ENCODE results near the gene LPCAT1. TPM values are rescaled to one million over a fixed set of nuclear protein-coding genes. Genes with fewer than 3 reads are reported as not detected.

LPCAT1 gene
- total RNA-seq, 2 donors from 2014 or later: 78.5 to 124 TPM

DNA sequence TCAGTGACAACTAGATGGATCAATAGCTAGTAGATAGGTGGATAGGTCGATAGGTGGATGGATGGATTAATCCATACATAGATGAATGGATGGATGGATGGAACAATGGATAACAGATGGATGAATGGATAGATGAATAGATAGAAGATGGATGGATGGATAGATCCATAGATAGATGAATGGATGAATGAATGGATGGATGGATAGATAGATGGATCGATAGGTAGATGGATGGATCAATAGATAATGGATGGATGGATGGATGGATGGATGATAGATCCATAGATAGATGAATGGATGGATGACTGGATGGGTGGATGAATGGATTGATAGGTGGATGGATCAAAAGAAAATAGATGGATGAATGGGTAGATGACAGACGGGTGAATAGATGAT is 83.7 kb downstream of the LPCAT1 start:
- Histone ChIP-seq H3K27ac (ENCODE audit: low read depth, low read length) (no peak overlapping the region), H3K9ac (ENCODE audit: extremely low read depth, low read length, poor library complexity, severe bottlenecking) (no peak overlapping the region), H3K4me3 (ENCODE audit: low read length) (no peak overlapping the region), H3K4me1 (ENCODE audit: control insufficient read depth, insufficient read depth, low read length) (no peaks in the 10 kb centered on the region), H3K9me3 (ENCODE audit: control insufficient read depth, low read length) (peaks cover 8% of the 10 kb centered on the region), H3K36me3 (ENCODE audit: control insufficient read depth, insufficient read depth, low read length) (no peaks in the 10 kb centered on the region), H3K27me3 (ENCODE audit: control insufficient read depth, insufficient read depth, low read length, poor library complexity, severe bottlenecking) (peaks cover 49% of the 10 kb centered on the region)
- H3K4me1 Mint-ChIP-seq: peaks cover 3% of the 10 kb centered on the region
- WGBS, 2 experiments (ENCODE audit: insufficient coverage in 1 of 2, insufficient read length in 1 of 2): 86 to 90% methylated on average over 3 of the region's 3 CpGs
- H3K4me3 Mint-ChIP-seq: no peak overlapping the region
- H3K27ac Mint-ChIP-seq: no peak overlapping the region
- no peaks in the 10 kb centered on the region for H3K9me3 Mint-ChIP-seq
- H3K36me3 Mint-ChIP-seq (ENCODE audit: low read depth): no peaks in the 10 kb centered on the region
- TF ChIP-seq, protein P1, sequence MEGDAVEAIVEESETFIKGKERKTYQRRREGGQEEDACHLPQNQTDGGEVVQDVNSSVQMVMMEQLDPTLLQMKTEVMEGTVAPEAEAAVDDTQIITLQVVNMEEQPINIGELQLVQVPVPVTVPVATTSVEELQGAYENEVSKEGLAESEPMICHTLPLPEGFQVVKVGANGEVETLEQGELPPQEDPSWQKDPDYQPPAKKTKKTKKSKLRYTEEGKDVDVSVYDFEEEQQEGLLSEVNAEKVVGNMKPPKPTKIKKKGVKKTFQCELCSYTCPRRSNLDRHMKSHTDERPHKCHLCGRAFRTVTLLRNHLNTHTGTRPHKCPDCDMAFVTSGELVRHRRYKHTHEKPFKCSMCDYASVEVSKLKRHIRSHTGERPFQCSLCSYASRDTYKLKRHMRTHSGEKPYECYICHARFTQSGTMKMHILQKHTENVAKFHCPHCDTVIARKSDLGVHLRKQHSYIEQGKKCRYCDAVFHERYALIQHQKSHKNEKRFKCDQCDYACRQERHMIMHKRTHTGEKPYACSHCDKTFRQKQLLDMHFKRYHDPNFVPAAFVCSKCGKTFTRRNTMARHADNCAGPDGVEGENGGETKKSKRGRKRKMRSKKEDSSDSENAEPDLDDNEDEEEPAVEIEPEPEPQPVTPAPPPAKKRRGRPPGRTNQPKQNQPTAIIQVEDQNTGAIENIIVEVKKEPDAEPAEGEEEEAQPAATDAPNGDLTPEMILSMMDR (conservative IDR thresholded peaks at IDR 0.05): no peak
- no peak for DNase-seq
- peaks cover 60% of the 10 kb centered on the region for H3K27me3 Mint-ChIP-seq (ENCODE audit: insufficient read depth)

DNA sequence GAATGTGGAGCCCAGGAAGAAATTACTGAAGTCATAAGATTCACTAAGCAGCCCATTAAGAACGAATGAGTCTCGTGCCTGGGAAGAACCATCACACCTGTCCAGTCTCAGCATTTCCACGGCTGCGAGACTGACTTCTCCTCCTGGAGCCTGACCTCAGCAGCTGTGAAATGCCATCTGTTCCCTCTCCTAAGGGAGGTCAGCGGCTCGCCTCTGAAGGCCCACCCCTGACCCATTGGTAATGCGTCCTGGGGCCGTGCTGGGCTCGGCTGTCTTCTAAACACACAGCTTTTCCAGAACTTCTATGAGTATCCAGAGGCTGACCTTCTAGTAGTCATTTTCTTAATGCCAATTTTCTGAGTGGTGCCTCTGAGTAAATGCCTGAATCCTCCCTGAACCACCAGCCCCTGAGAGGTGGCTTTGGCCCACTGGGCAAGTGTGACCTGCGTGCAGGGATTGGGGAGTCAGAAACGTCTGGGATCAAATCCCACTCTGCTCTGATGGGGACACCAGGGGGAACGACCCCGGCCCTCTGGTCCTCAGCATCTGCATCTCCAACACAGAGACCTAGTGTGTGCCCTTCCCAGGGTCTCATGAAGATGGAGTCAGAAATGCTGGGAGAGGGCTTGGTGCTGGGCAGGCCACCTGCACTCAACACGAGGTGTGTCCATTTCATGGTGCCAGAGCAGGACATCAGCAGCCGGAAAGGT is 84.2 kb downstream of the LPCAT1 start:
- Mint-ChIP-seq H3K4me1 (peaks cover 2% of the 10 kb centered on the region), H3K27me3 (ENCODE audit: insufficient read depth) (peaks cover 57% of the 10 kb centered on the region), H3K9me3 (no peaks in the 10 kb centered on the region), H3K4me3 (no peak overlapping the region), H3K36me3 (ENCODE audit: low read depth) (no peaks in the 10 kb centered on the region), H3K27ac (no peak overlapping the region)
- TF ChIP-seq, protein P1 (conservative IDR thresholded peaks at IDR 0.05): no peak
- H3K27me3 ChIP-seq (ENCODE audit: control insufficient read depth, insufficient read depth, low read length, poor library complexity, severe bottlenecking): peaks cover 44% of the 10 kb centered on the region
- 92 to 93% methylated on average over 13 to 15 of the region's 15 CpGs for WGBS, 2 experiments (ENCODE audit: insufficient coverage in 1 of 2, insufficient read length in 1 of 2)
- no peak overlapping the region for H3K27ac ChIP-seq (ENCODE audit: low read depth, low read length)
- H3K9ac ChIP-seq (ENCODE audit: extremely low read depth, low read length, poor library complexity, severe bottlenecking): no peak overlapping the region
- no peak overlapping the region for H3K4me3 ChIP-seq (ENCODE audit: low read length)
- DNase-seq: peak; percentile 31
- H3K9me3 ChIP-seq (ENCODE audit: control insufficient read depth, low read length): peaks cover 8% of the 10 kb centered on the region
- H3K36me3 ChIP-seq (ENCODE audit: control insufficient read depth, insufficient read depth, low read length): no peaks in the 10 kb centered on the region
- no peaks in the 10 kb centered on the region for H3K4me1 ChIP-seq (ENCODE audit: control insufficient read depth, insufficient read depth, low read length)

DNA sequence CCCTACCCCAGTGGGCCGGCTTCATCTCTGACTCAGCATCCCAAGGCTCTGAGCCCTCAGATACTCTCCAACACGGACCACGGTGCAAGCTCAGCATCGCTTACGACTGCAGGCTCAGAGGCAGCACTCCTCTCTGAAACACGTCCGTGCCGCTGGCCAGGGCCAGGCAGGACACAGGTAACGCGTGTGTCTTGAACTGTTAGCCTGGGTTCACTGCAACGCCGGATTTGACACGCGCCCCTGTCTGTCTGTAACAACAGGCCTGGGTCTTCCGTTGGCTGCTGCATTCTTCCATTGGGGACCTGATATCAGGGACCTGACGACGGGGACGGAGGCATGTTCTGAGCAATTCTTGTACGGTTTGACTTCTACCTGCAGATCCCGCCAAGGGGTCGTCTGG is 84.9 kb downstream of the LPCAT1 start:
- no peaks in the 10 kb centered on the region for H3K4me1 ChIP-seq (ENCODE audit: control insufficient read depth, insufficient read depth, low read length)
- H3K4me3 ChIP-seq (ENCODE audit: low read length): no peak overlapping the region
- no peak overlapping the region for H3K27ac Mint-ChIP-seq
- TF ChIP-seq, protein P1 (conservative IDR thresholded peaks at IDR 0.05): no peak
- H3K27ac ChIP-seq (ENCODE audit: low read depth, low read length): no peak overlapping the region
- no peaks in the 10 kb centered on the region for H3K36me3 Mint-ChIP-seq (ENCODE audit: low read depth)
- peaks cover 8% of the 10 kb centered on the region for H3K9me3 ChIP-seq (ENCODE audit: control insufficient read depth, low read length)
- H3K9ac ChIP-seq (ENCODE audit: extremely low read depth, low read length, poor library complexity, severe bottlenecking): no peak overlapping the region
- no peaks in the 10 kb centered on the region for H3K36me3 ChIP-seq (ENCODE audit: control insufficient read depth, insufficient read depth, low read length)
- H3K27me3 ChIP-seq (ENCODE audit: control insufficient read depth, insufficient read depth, low read length, poor library complexity, severe bottlenecking): peaks cover 37% of the 10 kb centered on the region
- WGBS, 2 experiments (ENCODE audit: insufficient coverage in 1 of 2, insufficient read length in 1 of 2): 92% methylated on average over 13 to 21 of the region's 21 CpGs
- peak; percentile 35 for DNase-seq
- peaks cover 50% of the 10 kb centered on the region for H3K27me3 Mint-ChIP-seq (ENCODE audit: insufficient read depth)
- no peak overlapping the region for H3K4me3 Mint-ChIP-seq
- H3K4me1 Mint-ChIP-seq: peaks cover 2% of the 10 kb centered on the region
- H3K9me3 Mint-ChIP-seq: no peaks in the 10 kb centered on the region

Measured in endodermal cell (in vitro differentiated cells).